ENCODE measurements around the gene C5orf24.

Gene C5orf24

DNA sequence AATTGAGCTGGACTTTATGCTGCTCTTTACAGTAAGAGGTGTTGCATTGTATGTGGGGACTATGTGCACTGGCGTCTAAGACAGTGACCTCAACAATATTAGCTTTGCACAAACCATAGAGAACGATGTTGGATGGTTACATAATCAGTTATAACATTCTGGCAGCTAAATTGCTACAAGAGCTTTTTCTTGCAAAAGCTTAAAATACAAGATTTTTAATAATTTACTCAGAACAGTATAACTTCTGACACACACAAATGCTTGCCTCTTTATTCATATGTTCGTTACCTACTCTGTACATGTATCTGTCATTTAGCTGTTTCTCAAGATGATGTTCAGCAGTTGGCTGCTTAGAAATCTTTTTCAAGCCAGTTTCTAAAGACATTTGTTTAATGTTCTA is 11.6 kb downstream of the C5orf24 start:
- no peak overlapping the region for H3K4me3 ChIP-seq (ENCODE audit: low read length)
- TF ChIP-seq, protein P1, sequence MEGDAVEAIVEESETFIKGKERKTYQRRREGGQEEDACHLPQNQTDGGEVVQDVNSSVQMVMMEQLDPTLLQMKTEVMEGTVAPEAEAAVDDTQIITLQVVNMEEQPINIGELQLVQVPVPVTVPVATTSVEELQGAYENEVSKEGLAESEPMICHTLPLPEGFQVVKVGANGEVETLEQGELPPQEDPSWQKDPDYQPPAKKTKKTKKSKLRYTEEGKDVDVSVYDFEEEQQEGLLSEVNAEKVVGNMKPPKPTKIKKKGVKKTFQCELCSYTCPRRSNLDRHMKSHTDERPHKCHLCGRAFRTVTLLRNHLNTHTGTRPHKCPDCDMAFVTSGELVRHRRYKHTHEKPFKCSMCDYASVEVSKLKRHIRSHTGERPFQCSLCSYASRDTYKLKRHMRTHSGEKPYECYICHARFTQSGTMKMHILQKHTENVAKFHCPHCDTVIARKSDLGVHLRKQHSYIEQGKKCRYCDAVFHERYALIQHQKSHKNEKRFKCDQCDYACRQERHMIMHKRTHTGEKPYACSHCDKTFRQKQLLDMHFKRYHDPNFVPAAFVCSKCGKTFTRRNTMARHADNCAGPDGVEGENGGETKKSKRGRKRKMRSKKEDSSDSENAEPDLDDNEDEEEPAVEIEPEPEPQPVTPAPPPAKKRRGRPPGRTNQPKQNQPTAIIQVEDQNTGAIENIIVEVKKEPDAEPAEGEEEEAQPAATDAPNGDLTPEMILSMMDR (IDR thresholded peaks at IDR 0.05; ENCODE audit: insufficient read depth, low read depth, low read length, missing control alignments): no peak
- no peak for DNase-seq (ENCODE audit: low read depth)

DNA sequence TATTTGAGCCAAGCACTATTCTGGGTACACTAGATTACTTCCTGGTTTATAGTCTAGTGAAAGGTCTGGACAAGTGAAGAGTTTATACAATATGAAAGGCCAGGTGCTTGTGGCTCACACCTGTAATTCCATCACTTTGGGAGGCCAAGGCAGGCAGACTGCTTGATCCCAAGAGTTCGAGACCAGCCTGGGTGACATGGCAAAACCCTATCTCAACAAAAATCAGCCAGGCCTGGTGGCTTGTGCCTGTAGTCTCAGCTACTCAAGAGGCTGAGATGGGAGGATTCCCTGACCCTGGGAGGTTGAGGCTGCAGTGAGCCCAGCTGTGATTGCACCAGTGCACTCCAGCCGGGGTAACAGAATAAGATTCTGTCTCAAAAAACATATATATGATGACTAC is 18.9 kb downstream of the C5orf24 start:
- TF ChIP-seq, protein P1 (IDR thresholded peaks at IDR 0.05; ENCODE audit: insufficient read depth, low read depth, low read length, missing control alignments): no peak
- no peak for DNase-seq (ENCODE audit: low read depth)
- no peak overlapping the region for H3K4me3 ChIP-seq (ENCODE audit: low read length)

- TF ChIP-seq, protein P1 (IDR thresholded peaks at IDR 0.05; ENCODE audit: insufficient read depth, low read depth, low read length, missing control alignments): no peak
- peak overlapping the region; percentile 72 for H3K4me3 ChIP-seq (ENCODE audit: low read length)
- no peak for DNase-seq (ENCODE audit: low read depth)
Measured at GRCh38 chr5:134873494-134873893, 27.7 kb downstream of the C5orf24 start.

GRCh38 chr5:134873987-134874830 is 28.4 kb downstream of the C5orf24 start, which contains the start of gene TXNDC15:
TSS of gene TXNDC15 (plus strand) at chr5:134874371. CDS start at chr5:134874428, 57 bp downstream.
- peak within 1 kb of the TSS; percentile 72 for H3K4me3 ChIP-seq (ENCODE audit: low read length)
- TF ChIP-seq, protein P1 (IDR thresholded peaks at IDR 0.05; ENCODE audit: insufficient read depth, low read depth, low read length, missing control alignments): no peak
- DNase-seq (ENCODE audit: low read depth): peak; percentile 87

GRCh38 chr5:134874831-134875655 is 29.3 kb downstream of the C5orf24 start:
- peak overlapping the region; percentile 72 for H3K4me3 ChIP-seq (ENCODE audit: low read length)
- TF ChIP-seq, protein P1 (IDR thresholded peaks at IDR 0.05; ENCODE audit: insufficient read depth, low read depth, low read length, missing control alignments): no peak
- DNase-seq (ENCODE audit: low read depth): peak; percentile 65

GRCh38 chr5:134877159-134877558 is 31.4 kb downstream of the C5orf24 start:
- DNase-seq (ENCODE audit: low read depth): no peak
- TF ChIP-seq, protein P1 (IDR thresholded peaks at IDR 0.05; ENCODE audit: insufficient read depth, low read depth, low read length, missing control alignments): no peak
- H3K4me3 ChIP-seq (ENCODE audit: low read length): no peak overlapping the region
